Activated T-cell treated with anti-CD3 and anti-CD28 coated beads for 4 hours (primary cell): ENCODE results near the gene KRT40.

Experiments used
- DNase-seq: peaks from one replicate; pipeline ENCODE4 v3.0.0-alpha.2; 2020

KRT40 gene

DNA sequence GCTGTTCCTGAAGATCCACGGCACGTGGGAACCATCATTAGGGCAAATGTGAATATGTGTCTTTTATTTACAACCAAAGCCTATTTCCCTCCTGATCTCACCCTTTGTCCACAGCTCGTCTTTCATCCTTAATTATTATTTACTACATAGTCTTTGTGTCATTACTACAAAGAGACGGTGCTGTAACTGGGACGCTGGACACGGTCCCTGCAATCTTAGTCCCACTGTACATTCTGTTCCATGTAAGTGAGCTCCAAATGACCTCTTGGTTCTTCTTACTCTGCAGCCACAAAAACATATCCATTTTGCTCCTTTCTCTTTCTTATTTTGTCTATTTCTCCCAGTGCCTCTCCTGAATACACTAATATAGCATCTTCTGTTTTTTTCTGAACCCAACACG is 34.0 kb downstream of the KRT40 start:
- no peak for DNase-seq

DNA sequence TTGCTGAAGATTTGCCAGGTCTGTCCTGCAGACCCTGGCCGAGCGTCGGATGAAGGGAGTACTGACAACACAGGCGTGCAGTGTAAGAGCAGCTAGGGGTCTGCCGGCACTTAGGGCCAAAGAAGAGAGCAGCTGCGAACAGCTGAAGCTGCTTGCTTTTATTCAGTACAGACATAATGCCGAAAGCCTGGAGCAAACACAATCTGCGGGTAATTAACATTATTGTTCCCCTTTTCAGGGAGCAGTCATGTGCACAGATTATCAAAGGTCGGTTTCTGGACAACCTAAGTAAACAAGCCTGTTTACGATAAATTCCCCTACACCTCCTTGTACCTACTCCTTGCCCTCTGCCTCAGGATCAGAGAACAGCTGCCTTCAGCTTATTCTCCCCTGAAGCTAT is 34.7 kb downstream of the KRT40 start:
- DNase-seq, result no peak

GRCh38 chr17:40947929-40948328 is 36.2 kb downstream of the KRT40 start:
- DNase-seq, result no peak

GRCh38 chr17:40945414-40945813 is 38.7 kb downstream of the KRT40 start:
- DNase-seq, result no peak

- no peak for DNase-seq
Measured at GRCh38 chr17:40944531-40944930, 39.6 kb downstream of the KRT40 start.

DNA sequence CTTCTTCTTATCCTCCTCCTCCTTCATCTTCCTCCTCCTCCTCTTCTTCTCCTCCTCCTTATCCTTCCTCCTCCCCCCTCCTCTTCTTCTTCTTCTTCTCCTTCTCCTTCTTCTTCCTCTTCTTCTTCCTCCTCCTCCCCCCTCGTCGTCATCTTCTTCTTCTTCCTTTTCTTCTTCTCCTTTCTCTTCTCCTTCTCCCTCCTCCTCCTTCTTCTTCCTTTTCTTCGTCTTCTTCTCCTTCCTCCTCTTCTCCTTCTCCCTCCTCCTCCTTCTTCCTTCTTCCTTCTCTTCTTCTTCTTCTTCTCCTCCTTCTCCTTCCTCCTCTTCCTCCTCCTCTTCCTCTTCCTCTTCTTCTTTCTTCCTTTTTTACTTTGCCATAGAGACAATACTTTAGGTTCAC is 41.6 kb downstream of the KRT40 start:
- no peak for DNase-seq

DNA sequence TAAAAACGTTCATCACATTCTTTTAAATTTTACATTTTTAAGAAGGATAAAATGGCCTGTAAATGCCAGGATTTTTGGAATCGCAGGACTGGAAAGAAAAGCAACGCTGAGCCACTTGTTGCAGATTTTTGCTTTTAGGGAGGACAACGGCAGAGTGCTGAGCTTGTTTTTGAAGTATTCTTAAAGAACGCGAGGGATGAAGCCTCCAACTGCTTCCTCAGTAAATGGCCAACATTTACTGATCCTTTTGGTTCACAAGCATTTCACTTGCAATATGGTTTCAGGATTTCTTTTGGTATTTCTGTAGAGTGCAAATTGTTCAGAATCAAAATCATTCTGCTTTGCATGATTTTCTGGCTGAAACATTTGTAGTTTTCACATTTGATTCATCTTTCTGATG is 43.9 kb downstream of the KRT40 start:
- no peak for DNase-seq

DNA sequence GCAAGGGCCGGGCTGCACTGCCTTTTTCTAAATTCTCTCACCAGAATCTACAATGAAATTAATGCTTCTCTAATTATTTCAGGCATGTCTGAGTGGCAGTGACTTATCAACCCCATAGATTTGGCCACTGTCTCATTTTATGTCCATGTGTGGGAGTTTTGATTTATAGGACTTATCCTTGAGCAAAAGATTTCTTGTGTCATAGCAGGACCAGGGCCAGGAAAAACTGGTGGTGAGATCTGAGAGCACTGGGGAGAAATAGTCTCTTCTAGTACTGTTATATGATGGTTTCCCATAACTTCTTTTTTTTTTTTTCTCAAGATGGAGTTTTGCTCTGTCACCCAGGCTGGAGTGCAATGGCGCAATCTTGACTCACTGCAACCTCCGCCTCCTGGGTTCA is 45.1 kb downstream of the KRT40 start:
- no peak for DNase-seq

GRCh38 chr17:40937384-40937819 is 46.7 kb downstream of the KRT40 start, which contains the start of gene KRT23:
Gene KRT23, minus strand, starts transcription at chr17:40937646. Its CDS starts 1,043 bp downstream, at chr17:40936603.
- no peak for DNase-seq

DNA sequence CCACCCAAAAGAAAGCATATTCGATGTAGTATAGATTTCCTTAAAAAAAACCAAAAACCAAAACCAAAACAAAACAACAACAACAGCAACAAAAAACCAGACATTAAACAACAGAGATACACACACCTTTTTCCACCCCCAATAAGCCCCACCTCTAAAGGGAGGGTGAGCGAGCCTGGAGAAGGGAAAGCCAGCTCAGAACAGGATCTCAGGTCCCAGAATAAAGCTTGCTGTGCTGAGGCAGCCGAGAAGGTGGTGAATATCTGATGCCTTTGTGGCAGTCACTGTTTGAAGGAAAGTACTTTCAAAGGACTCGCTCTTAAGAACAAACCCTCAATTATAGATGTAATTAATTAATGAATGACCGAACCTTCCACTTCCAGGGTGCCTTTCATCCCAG is 47.1 kb downstream of the KRT40 start:
- no peak for DNase-seq

DNA sequence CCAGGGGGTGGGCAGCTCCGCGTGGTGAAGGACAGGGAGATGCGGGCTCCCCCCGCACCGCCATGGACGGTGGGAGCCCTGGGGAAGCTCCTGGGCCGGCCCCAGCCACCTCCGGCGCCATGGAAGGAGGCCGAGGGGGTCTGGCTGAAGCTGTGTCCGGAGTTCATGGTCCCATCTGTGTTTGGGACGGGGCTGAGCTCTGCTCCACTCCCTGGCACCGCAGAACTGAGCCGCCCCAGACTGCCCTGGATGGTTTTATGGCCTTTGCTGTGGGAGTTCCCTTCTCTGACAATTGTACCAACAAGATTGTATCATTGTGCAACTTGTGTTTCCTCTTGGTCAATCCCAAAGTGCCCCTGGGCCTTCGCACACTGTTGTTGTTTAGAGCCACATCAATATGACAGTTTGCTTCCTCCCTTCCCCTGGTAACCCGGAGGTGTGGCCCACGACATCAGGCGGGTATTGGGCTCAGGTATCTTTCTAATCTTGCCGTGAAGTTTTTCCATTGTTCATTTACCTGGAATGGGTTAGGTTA is 47.6 kb downstream of the KRT40 start:
- no peak for DNase-seq

- DNase-seq, result no peak
Measured at GRCh38 chr17:40935624-40936023, 48.5 kb downstream of the KRT40 start.

GRCh38 chr17:40932608-40933007 is 51.5 kb downstream of the KRT40 start:
- DNase-seq, result no peak

DNA sequence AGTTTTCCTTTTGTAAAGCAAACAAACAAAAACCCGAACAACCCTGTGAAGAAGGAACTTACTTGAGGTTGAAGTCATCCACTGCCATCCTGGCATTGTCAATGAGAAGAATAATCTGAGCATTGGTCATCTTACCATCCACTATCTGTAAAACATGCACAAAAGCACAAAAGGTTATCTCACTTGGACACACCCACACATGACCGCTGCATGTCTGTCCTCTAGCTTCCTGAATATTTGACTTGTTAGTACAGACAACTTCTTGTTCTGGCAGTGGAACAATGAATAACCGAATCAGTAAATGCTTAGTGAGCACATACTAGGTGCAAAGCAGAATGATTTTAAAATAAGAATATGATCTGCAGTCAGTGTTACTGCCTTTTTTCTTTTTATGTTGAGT is 52.8 kb downstream of the KRT40 start:
- DNase-seq, result no peak
